ENCODE data around the gene CYTH2.

The CYTH2 gene

DNA sequence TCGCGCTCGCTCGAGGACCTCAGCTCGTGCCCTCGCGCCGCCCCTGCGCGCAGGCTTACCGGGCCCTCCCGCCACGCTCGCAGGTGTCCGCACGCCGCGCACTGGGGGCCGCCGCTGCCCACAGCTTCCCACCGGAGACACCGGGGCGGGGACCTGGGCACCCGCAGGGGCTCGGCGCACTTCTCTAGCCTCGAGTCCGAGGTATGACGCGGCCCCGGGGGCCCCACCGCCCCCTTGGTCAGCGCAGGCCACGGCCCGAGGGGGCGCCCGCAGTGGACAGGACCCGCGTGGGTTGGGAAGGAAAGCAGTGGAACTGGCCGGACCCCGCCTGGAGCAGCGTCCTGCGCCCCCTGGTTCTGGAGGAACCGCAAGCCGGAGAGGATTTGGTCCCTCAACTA, 25.4 kb upstream of the CYTH2 start:
- DNase-seq (ENCODE audit: insufficient read length, low spot score) (no peak), FAIRE-seq (no peak)
- TF ChIP-seq POLR2AphosphoS5 (IDR thresholded peaks at IDR 0.05; ENCODE audit: low read depth, low read length) (no peak), POU2F2 (IDR thresholded peaks at IDR 0.05; ENCODE audit: low read depth, low read length) (no peak), TAF1 (IDR thresholded peaks at IDR 0.05; ENCODE audit: low read depth, low read length) (no peak)

DNA sequence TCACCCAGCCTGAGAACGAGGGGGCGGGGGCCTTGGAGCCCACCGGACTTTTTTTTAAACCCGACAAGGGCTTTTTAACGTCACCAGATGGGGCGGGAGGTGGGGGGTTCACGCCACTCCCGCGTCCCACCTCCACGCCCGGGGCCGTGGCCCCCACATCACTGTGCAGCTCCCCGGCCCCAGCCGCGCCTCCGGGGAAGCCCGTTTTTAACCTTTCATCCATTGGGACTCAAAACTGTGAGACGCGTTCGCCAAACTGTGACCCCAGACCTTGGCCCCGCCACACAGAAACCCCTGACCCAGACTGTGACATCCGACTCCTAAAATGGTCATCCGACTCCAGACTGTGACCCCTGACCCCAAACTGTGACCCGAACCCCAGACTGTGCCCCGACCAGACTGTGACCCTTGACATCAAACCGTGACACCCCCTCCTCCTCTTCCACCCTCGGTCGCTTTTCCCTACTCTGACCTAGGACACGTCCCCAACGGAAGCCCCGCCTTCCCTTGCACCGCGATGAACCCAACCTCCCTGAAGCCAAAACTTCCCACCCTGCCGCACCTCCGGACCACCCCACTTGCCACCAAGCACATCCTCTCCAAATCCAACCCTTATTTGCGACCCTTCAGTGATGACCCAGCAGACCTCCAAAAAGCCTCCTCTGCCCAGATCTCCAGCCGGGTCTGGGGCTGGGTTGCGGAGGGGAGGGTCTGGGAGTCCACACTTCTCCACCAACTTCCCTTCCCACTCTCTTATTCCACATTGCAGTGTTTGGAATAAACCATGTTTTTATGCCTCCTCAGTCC, 24.8 kb upstream of the CYTH2 start:
- FAIRE-seq (no peak), DNase-seq (ENCODE audit: insufficient read length, low spot score) (no peak)
- no peak for TF ChIP-seq PAX5 (IDR thresholded peaks at IDR 0.05; ENCODE audit: insufficient read depth, low read length, severe bottlenecking)

DNA sequence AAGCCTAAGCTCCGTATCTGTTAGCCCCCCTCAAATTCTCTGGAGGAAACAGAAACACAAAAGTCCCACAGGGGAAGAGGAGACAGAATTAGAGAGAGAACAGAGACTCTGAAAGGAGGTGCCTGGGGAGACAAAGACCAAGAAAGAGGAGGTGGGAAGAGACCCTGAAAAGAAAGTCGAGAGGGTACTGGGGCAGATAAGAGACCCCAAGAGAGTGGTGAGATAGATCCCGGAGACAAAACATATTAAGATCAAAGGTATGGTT, 24.3 kb upstream of the CYTH2 start:
- TF ChIP-seq TAF1 (IDR thresholded peaks at IDR 0.05; ENCODE audit: low read depth, low read length) = no peak
- TF ChIP-seq SPI1 (IDR thresholded peaks at IDR 0.05; ENCODE audit: low read depth, low read length) = no peak
- TF ChIP-seq POLR2A (IDR thresholded peaks at IDR 0.05; ENCODE audit: low read depth, low read length) = no peak
- no peak for TF ChIP-seq POU2F2 (IDR thresholded peaks at IDR 0.05; ENCODE audit: low read depth, low read length)
- no peak for TF ChIP-seq PAX5 (IDR thresholded peaks at IDR 0.05; ENCODE audit: insufficient read depth, low read length, severe bottlenecking)
- TF ChIP-seq POLR2AphosphoS5 (IDR thresholded peaks at IDR 0.05; ENCODE audit: low read depth, low read length) = no peak
- DNase-seq (ENCODE audit: insufficient read length, low spot score) = no peak
- FAIRE-seq = no peak

DNA sequence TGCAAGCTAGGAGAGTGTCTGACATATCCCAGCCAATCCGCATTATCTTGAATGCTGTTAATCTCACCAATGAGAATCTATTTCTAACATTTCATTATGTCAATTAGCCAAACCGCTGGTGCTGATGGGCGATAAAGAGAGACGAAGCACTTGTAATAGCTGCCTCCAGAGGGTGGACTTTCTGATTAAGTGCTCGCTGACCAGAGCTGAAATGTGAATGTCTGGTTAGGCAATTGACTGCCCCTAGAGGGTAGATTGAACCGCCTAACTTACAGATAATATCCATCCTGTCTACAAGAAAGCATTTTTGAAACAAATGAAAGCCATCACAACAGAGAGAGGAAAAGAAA, 23.9 kb upstream of the CYTH2 start:
- DNase-seq (ENCODE audit: insufficient read length, low spot score) = no peak
- TF ChIP-seq TAF1 (IDR thresholded peaks at IDR 0.05; ENCODE audit: low read depth, low read length) (no peak), POLR2AphosphoS5 (IDR thresholded peaks at IDR 0.05; ENCODE audit: low read depth, low read length) (no peak), POU2F2 (IDR thresholded peaks at IDR 0.05; ENCODE audit: low read depth, low read length) (no peak), SPI1 (IDR thresholded peaks at IDR 0.05; ENCODE audit: low read depth, low read length) (no peak), POLR2A (IDR thresholded peaks at IDR 0.05; ENCODE audit: low read depth, low read length) (no peak), PAX5 (IDR thresholded peaks at IDR 0.05; ENCODE audit: insufficient read depth, low read length, severe bottlenecking) (no peak)
- FAIRE-seq = no peak

DNA sequence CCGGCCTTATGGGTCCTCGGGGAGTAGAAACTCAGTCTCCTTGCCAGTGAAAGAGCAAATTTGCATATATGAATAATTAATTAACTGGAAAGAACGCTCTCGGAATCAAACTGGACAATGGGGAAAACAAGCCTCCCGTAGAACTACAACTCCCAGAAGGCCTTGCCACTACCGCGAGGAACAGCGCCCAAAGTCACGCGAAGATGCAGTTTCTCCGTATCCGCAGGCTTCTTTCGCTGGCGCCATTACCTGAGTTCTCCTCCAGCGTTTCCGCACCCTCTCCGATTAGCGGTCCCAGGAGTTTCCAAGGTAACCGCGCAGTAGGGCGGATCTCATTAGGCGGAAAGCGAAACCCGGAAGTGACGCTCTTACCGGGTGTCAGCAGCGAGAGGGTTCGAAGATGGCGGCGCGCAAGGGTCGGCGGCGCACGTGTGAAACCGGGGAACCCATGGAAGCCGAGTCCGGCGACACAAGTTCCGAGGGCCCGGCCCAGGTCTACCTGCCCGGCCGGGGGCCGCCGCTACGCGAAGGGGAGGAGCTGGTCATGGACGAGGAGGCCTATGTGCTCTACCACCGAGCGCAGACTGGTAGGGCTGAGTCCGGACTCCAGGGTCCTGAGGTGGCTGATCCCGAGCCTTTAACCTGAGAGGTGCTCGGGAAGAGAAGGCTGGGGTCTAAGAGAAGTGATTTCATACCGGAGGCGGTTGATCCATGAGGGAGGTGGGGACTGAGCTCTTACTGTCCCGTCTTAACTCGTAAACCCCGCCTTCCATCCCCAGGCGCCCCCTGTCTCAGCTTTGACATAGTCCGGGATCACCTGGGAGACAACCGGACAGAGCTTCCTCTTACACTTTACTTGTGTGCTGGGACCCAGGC, 23.3 kb upstream of the CYTH2 start, which contains the start of gene GRWD1:
TSS of gene GRWD1 (plus strand) at position 378 of the 876 bp plus-strand sequence. CDS start at position 401, 23 bp downstream.
- TF ChIP-seq POLR2A (IDR thresholded peaks at IDR 0.05; ENCODE audit: low read depth, low read length) = peak; percentile 87
- TF ChIP-seq POU2F2 (IDR thresholded peaks at IDR 0.05; ENCODE audit: low read depth, low read length) = peak; percentile 74
- peak; percentile 74 for TF ChIP-seq TAF1 (IDR thresholded peaks at IDR 0.05; ENCODE audit: low read depth, low read length)
- peak; percentile 90 for TF ChIP-seq POLR2AphosphoS5 (IDR thresholded peaks at IDR 0.05; ENCODE audit: low read depth, low read length)
- TF ChIP-seq SPI1 (IDR thresholded peaks at IDR 0.05; ENCODE audit: low read depth, low read length) = peak; percentile 39; the same call in 1 of the 2 replicates
- no peak for TF ChIP-seq PAX5 (IDR thresholded peaks at IDR 0.05; ENCODE audit: insufficient read depth, low read length, severe bottlenecking)
- peak; percentile 100 for FAIRE-seq

DNA sequence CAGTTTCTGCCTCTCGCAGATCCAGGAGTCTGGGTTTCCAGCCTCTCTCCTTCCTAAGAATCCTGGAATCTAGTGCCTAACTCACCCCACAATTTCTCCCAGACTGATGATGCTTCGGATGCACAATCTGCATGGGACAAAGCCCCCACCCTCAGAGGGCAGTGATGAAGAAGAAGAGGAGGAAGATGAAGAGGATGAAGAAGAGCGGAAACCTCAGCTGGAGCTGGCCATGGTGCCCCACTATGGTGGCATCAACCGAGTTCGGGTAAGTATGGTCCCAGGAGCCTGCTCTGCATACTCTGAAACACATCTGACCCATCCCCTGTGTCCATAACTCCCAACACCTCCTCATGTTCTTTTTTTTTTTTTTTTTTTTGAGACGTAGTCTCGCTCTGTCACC, 22.6 kb upstream of the CYTH2 start:
- no peak for FAIRE-seq

More for the DNA sequence above, 23.3 kb upstream of the CYTH2 start, which contains the start of gene GRWD1:
- DNase-seq (ENCODE audit: insufficient read length, low spot score) = peak; percentile 95

DNA sequence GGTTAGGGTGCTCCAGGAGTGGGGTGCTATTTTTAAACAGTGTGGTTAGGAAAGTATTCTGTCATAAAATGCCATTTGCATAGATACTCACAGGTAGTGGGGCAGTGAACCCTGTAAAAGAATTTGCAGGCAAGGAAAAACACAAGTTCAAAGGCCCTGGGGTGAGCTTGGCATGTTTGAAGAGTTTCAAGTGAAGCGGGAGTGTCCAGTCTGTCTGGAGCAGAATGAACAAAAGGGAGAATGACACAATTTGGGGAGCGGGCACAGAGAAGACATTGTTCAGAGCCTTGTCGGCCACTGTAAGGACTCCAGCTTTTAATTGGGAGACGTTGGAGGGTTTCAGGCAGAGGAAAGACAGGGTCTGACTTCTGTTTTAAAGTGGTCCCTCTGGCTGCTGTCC, 20.6 kb upstream of the CYTH2 start:
- TF ChIP-seq SPI1 (IDR thresholded peaks at IDR 0.05; ENCODE audit: low read depth, low read length) (no peak), PAX5 (IDR thresholded peaks at IDR 0.05; ENCODE audit: insufficient read depth, low read length, severe bottlenecking) (no peak), POU2F2 (IDR thresholded peaks at IDR 0.05; ENCODE audit: low read depth, low read length) (no peak), POLR2AphosphoS5 (IDR thresholded peaks at IDR 0.05; ENCODE audit: low read depth, low read length) (no peak), TAF1 (IDR thresholded peaks at IDR 0.05; ENCODE audit: low read depth, low read length) (no peak), POLR2A (IDR thresholded peaks at IDR 0.05; ENCODE audit: low read depth, low read length) (no peak)
- FAIRE-seq (no peak), DNase-seq (ENCODE audit: insufficient read length, low spot score) (no peak)

More for the DNA sequence above, 22.6 kb upstream of the CYTH2 start:
- TF ChIP-seq SPI1 (IDR thresholded peaks at IDR 0.05; ENCODE audit: low read depth, low read length) (no peak), POLR2AphosphoS5 (IDR thresholded peaks at IDR 0.05; ENCODE audit: low read depth, low read length) (no peak), TAF1 (IDR thresholded peaks at IDR 0.05; ENCODE audit: low read depth, low read length) (no peak), POU2F2 (IDR thresholded peaks at IDR 0.05; ENCODE audit: low read depth, low read length) (no peak), POLR2A (IDR thresholded peaks at IDR 0.05; ENCODE audit: low read depth, low read length) (no peak), PAX5 (IDR thresholded peaks at IDR 0.05; ENCODE audit: insufficient read depth, low read length, severe bottlenecking) (no peak)
- no peak for DNase-seq (ENCODE audit: insufficient read length, low spot score)

DNA sequence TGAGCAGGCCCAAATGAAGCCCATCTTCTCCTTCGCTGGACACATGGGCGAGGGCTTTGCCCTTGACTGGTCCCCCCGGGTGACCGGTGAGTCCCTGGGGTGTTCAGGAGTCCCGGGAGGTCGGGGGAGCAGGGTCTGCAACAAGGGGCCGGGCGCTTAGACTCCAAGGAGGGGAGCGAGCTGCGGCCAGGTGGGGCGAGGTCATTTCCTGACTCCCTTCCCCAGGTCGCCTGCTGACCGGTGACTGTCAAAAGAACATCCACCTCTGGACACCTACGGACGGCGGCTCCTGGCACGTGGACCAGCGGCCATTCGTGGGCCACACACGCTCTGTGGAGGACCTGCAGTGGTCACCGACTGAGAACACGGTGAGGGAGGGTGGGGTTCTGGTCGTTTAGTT, 18.7 kb upstream of the CYTH2 start:
- FAIRE-seq = no peak
- DNase-seq (ENCODE audit: insufficient read length, low spot score) = no peak
- TF ChIP-seq POLR2AphosphoS5 (IDR thresholded peaks at IDR 0.05; ENCODE audit: low read depth, low read length) = no peak
- TF ChIP-seq PAX5 (IDR thresholded peaks at IDR 0.05; ENCODE audit: insufficient read depth, low read length, severe bottlenecking) = no peak
- TF ChIP-seq TAF1 (IDR thresholded peaks at IDR 0.05; ENCODE audit: low read depth, low read length) = no peak
- TF ChIP-seq SPI1 (IDR thresholded peaks at IDR 0.05; ENCODE audit: low read depth, low read length) = no peak
- TF ChIP-seq POU2F2 (IDR thresholded peaks at IDR 0.05; ENCODE audit: low read depth, low read length) = no peak
- TF ChIP-seq POLR2A (IDR thresholded peaks at IDR 0.05; ENCODE audit: low read depth, low read length) = no peak

DNA sequence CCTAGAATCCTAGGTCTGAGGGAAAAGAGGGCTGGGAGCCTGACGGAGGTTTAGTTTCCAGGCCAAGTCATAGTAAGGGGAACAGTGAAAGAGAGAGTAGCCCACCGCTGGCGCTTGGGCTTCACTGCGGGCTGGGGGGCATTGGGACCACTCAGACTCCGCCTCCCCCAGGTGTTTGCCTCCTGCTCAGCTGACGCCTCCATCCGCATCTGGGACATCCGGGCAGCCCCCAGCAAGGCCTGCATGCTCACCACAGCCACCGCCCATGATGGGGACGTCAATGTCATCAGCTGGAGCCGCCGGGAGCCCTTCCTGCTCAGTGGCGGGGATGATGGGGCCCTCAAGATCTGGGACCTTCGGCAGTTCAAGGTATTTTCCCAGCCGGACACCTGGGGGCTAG, 18.3 kb upstream of the CYTH2 start:
- FAIRE-seq (no peak), DNase-seq (ENCODE audit: insufficient read length, low spot score) (no peak)
- TF ChIP-seq POLR2AphosphoS5 (IDR thresholded peaks at IDR 0.05; ENCODE audit: low read depth, low read length) (no peak), POU2F2 (IDR thresholded peaks at IDR 0.05; ENCODE audit: low read depth, low read length) (no peak), PAX5 (IDR thresholded peaks at IDR 0.05; ENCODE audit: insufficient read depth, low read length, severe bottlenecking) (no peak), SPI1 (IDR thresholded peaks at IDR 0.05; ENCODE audit: low read depth, low read length) (no peak), TAF1 (IDR thresholded peaks at IDR 0.05; ENCODE audit: low read depth, low read length) (no peak), POLR2A (IDR thresholded peaks at IDR 0.05; ENCODE audit: low read depth, low read length) (no peak)
